HG03280 (cell line): ENCODE results near the gene BCORL1.
A peak's percentile ranks its signal among the peaks of the same experiment; 100 is the strongest.

Experiments
- ATAC-seq: cut with Tn5 transposase; IDR thresholded peaks from one replicate; pipeline ENCODE4 v1.9.1; 2021; ENCODE audit warnings: mild to moderate bottlenecking, moderate library complexity; ENCODE audit not compliant: unreplicated experiment

The BCORL1 gene

DNA sequence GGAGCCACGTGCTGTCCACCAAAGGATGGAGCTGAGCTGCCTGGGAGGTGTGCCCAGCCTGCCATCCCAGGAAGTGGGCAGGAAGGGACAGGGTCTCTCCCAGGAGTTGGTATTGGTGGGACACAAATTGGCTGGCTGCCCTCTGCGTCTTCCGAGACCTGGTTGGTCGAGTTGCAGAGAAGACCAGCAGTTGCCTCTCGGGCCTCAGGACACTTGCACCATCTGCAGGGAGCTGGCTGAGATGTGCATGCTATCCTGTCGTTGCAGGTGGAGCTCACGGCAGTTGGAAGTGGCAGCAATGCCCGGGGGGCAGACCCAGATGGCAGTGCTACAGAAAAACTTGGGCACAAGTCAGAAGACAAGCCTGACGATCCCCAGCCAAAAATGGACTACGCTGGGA, 30.2 kb downstream of the BCORL1 start:
- no peak for ATAC-seq

DNA sequence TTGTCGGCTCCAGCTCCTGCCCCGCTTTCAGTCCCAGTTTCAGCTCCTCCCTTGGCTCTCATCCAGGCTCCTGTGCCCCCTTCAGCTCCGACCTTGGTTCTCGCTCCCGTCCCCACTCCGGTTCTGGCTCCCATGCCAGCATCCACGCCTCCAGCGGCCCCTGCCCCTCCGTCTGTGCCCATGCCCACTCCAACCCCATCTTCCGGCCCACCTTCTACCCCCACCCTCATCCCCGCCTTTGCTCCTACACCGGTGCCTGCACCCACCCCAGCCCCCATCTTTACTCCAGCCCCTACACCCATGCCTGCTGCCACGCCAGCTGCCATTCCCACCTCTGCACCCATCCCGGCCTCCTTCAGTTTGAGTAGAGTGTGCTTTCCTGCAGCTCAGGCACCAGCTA, 31.2 kb downstream of the BCORL1 start:
- no peak for ATAC-seq

- ATAC-seq = no peak
Measured at GRCh38 chrX:130014356-130014755, 31.9 kb downstream of the BCORL1 start.

GRCh38 chrX:130014770-130015169, 32.3 kb downstream of the BCORL1 start:
- ATAC-seq = no peak

DNA sequence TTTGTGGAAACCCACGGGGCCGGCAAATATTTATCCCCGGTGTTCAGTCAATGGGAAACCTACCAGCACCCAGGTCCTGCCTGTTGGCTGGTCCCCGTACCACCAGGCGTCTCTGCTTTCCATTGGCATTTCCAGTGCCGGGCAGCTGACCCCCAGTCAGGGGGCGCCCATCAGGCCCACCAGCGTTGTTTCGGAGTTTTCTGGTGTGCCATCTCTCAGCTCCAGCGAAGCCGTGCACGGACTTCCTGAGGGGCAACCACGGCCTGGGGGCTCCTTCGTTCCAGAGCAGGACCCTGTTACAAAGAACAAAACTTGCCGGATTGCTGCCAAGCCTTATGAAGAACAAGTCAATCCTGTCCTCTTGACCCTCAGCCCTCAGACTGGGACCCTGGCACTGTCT, 32.7 kb downstream of the BCORL1 start:
- ATAC-seq = no peak

DNA sequence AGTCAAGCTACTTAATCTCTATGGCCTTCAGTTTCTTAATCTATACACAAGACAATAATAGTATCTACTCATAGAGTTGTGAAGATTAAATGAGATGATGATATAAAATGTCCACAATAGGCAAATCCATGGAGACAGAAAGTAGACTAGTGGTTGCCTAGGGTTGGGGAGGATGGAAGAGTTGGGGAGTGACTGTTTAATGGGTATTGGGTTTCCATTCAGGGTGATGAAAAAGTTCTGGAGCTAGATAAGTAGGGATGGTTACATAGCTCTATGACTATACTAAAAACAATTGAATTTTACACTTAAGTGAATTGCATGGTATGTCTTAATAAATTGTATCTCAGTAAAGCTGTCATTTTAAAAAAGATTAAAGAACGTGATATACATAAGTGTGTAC, 35.7 kb downstream of the BCORL1 start:
- ATAC-seq = no peak

DNA sequence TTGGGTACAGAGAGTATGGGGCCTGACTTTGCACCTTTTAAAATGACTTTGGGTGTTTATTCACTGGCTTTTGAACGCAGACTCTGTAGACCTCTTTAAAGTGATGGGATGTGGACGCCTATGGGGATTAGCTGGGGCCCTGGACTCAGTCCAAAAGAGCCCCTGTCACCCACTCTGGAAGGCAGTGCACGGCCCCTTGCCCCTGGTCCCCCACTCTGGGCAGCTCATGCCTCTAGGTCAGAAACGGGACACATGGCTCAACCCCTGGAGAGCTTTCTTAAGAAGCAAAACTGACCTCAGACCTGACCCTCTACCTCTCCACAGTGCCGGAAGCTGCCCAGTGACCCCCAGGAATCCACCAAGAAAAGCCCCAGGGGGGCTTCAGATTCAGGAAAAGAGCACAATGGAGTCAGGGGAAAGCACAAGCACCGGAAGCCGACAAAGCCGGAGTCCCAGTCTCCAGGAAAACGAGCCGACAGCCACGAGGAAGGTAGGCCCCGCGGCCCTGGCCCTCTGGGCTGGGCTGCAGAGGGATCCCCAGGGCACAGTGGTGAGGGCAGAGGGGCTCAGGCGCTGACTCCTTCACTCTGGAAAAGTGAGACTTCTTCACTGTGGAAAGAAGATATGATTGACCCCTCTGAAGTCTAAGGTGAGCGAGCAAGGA, 38.4 kb downstream of the BCORL1 start:
- no peak for ATAC-seq

GRCh38 chrX:130024127-130024526, 41.7 kb downstream of the BCORL1 start:
- ATAC-seq = peak; percentile 100

GRCh38 chrX:130025256-130025655, 42.8 kb downstream of the BCORL1 start:
- no peak for ATAC-seq

DNA sequence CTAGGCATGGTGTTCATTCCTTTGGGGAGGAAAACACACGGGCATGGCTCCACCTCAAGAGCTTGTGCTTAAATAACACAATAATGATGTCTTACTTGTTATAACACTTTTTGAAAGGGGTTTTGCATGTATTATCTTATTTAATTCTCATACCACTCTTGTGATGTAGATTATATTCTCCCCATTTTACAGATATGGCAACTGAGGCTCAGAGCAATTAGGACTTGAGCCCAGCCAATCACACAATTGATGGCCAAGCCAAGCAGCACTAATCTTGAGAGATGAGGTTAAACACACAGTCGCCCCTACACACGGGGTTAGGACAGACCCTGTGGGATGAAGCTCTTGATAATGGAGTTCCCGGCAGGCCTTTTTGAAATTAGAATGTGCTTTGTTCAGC, 45.1 kb downstream of the BCORL1 start:
- ATAC-seq = no peak

DNA sequence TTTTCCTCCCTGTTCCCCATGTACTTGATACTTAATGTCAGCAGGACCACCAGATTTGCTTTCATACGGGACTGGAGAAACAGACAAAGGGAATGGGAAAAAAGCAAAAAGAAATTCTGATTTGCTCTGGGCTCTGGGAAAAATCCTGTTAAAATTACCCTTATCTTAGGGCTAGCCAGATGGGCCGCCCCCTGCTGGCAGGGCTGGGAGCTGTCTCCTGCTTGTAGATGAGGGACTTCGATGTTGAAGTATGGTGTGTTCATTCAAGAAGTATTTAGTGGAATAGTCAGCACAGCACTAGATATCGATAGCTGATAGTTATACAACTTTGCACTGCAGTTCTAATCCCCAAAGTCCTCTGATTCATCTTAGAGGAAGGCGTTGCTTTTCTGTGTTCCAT, 45.8 kb downstream of the BCORL1 start:
- ATAC-seq = no peak

DNA sequence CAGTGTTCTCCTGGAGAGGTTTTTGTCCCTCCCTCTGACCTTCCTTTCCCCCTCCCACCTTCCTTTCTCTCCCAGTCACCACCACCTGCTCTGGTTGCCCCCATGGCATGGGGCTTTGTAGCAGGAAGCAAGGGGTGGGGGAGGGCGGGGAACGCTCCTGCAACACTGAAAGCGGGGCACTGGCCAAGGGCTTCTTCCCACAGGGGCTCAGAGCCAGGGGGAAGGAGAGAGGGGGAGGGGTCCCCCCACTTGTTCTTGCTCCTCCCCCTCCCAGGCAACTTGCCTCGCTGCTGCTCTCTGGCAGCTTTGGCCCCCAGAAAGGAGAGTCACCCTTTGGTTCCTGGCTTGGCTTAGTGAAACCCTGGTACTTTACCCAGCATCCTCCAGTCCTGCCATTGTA, 48.4 kb downstream of the BCORL1 start:
- no peak for ATAC-seq

GRCh38 chrX:130032552-130032951, 50.1 kb downstream of the BCORL1 start:
- ATAC-seq = no peak

GRCh38 chrX:130034178-130034577, 51.7 kb downstream of the BCORL1 start:
- no peak for ATAC-seq

GRCh38 chrX:130039847-130040246, 57.4 kb downstream of the BCORL1 start:
- ATAC-seq = no peak

DNA sequence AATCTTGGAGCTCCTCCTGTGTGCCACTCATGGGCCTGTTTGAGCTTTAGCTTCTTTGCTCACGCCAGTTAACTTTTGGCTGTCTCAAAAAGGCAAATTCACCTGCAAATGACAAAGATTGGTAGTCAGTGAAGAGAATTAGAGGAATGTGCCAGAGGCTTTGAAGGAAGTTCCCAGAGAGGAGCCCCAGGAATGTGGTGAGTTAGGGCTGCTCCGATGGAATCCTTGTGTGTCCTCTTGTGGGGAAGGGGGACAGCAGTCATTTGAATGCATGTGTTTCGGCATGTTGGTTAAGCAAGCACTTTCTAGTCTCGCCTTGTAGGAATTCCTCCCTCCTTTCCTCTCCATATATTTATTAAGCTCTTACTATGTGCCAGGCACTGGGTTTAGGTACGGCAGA, 65.0 kb downstream of the BCORL1 start:
- no peak for ATAC-seq

DNA sequence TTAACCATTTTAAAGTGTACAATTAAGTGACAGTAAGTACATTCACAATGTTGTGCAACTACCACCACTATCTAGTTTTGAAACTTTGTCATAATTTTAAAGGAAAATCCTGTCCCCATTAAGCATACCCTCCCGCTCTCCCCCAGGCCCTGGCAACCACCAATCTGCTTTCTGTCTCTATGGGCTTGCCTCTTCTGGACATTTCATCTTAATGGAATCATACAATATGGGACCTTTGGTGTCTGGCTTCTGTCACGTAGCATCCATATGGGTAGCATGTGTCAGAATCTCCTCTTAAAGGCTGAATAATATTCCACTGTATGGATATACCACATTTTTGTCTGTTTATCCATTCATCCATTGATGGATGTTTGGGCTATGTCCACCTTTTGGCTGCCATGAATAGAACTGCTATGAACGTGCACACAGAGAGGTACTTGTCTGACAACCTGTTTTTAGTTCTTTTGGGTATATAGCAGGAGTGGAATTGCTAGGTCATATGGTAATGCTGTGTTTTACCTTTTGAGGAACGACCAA, 66.3 kb downstream of the BCORL1 start:
- ATAC-seq = no peak

DNA sequence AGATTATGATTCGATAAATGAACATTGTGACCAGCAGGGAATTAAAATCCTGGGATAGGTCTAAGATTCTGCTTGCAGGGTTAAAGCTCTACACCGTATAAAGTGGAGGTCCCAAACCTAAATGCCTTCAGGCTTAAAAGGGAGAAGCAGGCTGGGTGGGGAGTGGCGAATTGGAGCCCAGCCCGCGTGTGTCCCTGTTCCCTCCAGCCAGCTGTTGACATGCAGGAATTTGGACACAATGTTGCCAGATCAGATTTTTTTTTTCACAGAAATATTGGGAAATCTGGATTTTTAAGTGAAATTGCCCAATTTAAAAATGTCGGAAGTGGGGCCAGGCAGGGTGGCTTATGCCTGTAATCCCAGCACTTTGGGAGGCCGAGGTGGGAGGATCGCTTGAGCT, 67.4 kb downstream of the BCORL1 start:
- no peak for ATAC-seq

DNA sequence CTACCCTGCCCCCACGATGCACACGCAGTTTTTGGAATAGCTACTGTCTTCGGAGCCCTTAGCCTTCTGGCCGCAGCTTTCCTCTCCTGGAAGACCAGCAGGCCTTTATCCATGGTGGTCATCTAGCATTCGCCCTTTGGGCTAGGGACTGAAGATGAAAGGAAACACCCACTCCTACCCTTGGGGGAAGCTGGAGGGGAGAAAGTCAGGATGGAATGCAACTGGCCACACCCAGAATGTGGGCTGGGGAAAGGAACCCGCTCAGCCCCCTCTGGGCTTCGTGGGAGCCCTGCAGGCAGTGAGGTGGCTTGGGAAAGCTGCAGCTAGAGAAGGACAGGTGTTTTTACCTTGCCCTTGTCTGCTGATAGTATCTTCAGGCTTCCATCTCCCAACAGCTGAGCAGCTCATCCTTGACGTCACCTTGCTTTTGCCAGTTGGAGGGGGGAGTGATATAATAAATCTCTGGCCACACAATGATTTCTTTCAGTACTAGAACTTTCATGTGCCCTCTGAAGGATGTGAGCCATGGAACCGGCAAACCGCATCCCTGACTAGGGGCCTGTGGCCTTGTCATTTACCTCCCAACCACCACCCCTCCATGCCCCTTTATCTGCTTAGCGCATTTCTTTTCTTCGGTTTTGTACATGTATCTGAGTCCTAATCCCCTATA, 68.9 kb downstream of the BCORL1 start:
- ATAC-seq = no peak

DNA sequence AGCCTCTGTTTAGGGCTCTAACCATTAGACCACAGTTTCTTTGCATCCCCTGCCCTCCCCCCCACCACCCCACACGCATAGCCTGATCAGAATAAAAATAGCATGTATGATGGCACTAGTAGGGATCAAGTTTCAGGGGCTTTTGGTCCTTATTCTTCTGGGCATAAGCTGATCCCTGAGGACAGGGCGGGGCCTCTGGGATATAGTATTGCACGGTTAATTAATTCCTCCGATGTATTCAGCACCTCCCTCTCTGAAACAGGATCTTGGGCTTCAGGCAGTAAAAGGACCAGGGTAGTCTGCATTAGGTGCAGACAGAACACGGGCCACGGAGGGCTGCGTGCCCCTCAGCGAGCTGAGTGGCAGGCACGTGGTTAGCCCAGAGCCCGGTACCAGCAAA, 70.8 kb downstream of the BCORL1 start:
- no peak for ATAC-seq

- no peak for ATAC-seq
Measured at GRCh38 chrX:130055103-130055502, 72.7 kb downstream of the BCORL1 start.

DNA sequence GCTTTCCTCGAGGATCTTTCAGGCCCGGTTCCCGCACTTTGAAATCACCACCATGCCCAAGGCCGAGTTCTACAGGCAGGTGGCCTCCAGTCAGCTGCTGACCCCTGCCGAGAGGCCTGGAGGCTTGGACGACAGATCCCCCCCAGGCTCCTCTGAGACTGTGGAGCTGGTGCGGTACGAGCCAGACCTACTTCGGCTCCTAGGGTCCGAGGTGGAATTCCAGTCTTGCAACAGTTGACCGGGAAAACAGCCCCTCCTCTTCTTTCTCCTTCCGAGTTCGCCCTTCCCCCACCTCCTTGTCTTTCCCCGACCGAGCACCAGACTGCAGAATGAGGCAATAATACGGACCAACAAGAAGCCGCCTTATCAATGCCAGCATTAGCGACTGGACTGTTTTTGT, 73.5 kb downstream of the BCORL1 start:
- no peak for ATAC-seq

DNA sequence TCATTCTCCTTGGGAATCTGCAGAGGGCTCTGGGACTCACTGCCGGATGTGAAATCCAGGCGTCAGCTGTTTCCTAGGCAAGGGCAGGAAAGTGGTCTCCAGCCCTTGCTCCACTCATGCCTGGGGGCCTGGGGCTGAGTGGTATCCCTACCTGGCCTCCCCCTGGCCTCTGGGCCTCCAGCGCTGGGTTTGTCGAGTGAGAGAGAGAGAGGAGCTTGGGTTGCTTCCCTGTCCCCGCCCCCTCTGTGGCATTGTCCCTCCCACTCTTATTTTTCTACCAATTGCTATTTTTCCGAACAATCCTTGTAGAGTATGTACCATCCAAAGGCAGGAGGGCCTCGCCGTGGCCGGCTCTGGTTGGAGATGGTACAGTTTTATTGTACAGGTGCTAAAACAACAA, 74.8 kb downstream of the BCORL1 start:
- ATAC-seq = no peak
